Activated CD4-positive, alpha-beta T cell treated with anti-CD3 and anti-CD28 coated beads, Interleukin-2, Interleukin-6, amounts not matched to agents 100 ng/mL and 50 ng/mL, durations not matched to agents 16 hours and 8 hours (primary cell): ENCODE measurements around the gene TMEM255B.
"Not testable (repeated sequence)": the region's sequence is repeated elsewhere in the genome, so short reads cannot be mapped to it uniquely, and the experiment has no call there.

Experiments used
- DNase-seq: peaks from one replicate; pipeline ENCODE4 v3.0.0-alpha.2; 2020

Gene TMEM255B

DNA sequence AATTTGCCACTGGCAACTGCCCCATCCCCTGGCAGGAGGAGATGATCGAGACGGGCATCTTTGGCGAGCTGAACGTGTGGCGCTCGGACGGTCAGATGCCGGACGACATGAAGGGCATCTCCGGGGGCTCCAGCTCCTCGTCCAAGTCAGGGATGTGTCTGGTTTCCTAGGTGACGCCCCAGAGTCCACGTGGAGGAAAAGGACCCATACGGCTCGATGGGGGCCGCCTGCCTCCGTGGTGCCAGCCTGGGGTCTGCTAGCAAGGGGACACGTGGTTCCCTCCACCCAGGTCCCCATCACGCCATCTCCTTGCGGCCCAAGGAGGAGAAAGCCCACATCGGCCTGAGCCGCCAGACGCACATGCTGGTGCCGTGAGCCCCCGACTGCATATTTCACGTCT lies 23.8 kb upstream of the TMEM255B start:
- DNase-seq: no peak

DNA sequence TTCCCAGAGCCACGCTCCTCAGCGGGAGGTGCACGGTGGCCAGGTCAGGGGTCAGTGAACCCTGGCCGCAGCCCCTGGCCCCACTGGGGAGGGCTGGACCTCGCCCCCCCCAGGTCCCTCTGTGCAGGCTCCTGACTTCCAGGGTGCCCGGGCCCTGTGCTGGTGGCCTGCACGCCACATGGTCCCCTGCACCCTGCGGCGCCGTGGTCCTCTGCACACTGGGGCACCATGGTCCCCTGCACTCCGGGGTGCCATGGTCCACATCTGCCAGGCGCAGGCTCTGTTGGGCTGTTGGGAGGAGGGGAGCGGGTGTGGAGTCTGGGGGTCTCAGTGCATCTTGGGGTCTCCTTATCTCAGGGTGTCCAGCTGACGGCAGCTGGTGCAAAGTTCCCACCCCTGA lies 23.3 kb upstream of the TMEM255B start:
- DNase-seq: no peak

GRCh38 chr13:113736258-113736731 lies 22.7 kb upstream of the TMEM255B start:
- no peak for DNase-seq

DNA sequence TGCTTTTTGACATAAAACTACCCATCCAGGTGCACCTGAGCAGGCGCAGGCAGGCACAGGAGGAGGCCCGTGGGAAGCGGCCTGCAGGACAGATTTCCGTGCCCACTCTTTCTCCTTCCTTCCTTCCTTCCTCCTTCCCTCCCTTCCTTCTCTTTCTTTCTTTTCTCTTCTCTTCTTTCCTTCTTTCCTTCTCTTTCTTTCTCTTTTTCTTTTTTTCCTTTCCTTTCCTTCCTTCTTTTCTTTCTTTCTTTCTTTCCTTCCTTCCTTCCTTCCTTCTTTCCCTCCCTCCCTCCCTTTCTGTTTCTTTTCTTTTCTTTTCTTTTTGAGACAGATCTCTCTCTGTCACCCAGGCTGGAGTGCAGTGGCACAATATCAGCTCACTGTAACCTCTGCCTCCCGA lies 21.2 kb upstream of the TMEM255B start:
- no peak for DNase-seq

GRCh38 chr13:113739527-113740285 lies 19.3 kb upstream of the TMEM255B start:
- no peak for DNase-seq

- no peak for DNase-seq
Measured at GRCh38 chr13:113740286-113740556, 18.8 kb upstream of the TMEM255B start.

DNA sequence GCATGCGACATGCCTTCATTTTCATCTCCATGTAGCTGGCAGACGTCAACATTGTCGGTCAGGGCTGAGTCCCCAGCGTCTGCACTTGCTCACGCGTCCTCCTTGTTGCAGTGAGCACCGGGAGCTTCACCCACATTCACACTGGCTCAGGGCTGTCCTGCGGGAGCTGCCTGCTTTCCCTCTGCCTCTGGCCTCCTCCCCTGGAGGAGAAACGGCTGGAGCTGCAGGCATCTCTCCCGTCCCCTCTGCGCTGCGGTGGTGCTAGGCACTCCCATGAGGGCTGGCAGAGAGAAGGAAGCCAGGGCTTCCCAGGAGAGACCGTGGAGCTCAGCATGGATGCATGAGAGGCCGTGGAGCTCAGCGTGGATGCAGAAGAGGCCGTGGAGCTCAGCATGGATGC lies 18.4 kb upstream of the TMEM255B start:
- DNase-seq: no peak

DNA sequence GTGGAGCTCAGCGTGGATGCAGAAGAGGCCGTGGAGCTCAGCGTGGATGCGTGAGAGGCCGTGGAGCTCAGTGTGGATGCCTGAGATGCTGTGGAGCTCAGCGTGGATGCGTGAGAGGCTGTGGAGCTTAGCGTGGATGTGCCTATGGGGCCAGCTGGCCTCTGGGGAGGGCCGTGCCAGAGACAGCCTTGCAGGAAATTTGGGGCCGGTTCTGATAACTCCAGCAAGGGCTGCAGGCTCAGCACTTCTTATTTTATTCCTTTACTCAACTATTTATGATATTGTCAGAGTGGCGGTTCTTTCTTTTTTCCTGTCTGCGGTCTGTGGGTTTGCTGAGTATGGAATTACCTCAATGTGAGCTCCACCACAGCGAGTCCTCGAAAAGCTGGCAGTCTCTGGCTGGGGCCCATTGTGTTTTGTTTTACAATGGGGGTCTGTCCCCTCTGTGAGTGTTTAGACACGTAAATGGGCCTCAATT lies 17.8 kb upstream of the TMEM255B start:
- peak; percentile 35 for DNase-seq

DNA sequence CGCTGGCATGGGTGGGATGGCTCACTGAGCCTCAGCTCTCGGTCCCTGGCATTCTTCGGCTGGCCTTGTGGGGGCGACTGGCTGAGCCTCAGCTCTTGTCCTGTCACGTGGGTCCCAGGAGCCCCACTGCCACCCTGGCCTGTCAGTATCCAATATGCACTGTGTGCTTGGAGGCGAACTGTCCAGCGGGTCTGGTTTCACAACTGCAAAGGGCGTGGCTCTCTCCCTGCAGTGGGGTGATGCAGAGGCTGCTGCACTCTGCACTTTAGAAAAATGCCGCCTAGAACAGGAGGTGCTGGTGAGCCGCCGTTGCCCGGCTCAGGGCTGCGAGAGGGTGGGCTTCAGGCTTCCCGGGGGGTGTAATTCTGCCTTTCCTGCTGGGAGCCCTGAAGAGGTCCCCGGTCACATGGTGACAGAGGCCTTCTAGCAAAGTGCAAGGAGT lies 17.0 kb upstream of the TMEM255B start:
- peak; percentile 20 for DNase-seq

DNA sequence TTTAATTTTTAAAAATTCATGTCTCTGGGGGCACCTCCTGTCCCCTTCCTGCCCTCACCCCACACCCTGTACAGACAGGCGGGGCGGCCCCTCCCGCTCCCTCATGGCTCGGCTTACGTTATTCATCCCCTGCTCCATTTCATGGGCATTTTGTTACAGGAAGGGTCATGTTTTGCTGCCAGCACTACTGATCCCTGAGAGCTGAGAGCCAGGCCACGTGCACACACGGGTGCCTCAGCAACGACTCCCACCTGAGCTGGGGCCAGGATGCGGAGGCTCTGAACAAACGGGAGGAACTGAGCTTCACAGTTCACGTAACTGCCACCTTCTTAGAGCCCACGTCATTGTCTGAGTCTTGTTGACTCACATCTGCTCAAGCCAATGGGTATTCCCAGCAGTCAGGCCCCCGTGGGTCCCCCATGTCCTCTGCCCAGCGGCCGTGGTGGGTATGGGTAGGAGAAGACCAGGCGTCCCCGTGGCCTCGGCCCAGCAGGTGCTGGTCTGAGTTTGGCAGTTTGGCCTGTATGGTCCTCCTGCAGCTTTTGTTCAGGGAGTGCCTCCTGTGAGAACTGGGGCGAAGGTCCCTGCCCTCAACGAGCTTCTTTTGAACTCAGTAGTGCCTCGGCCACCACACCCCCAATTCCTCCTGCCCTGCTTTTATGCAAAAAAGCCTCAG lies 16.4 kb upstream of the TMEM255B start:
- DNase-seq: no peak

DNA sequence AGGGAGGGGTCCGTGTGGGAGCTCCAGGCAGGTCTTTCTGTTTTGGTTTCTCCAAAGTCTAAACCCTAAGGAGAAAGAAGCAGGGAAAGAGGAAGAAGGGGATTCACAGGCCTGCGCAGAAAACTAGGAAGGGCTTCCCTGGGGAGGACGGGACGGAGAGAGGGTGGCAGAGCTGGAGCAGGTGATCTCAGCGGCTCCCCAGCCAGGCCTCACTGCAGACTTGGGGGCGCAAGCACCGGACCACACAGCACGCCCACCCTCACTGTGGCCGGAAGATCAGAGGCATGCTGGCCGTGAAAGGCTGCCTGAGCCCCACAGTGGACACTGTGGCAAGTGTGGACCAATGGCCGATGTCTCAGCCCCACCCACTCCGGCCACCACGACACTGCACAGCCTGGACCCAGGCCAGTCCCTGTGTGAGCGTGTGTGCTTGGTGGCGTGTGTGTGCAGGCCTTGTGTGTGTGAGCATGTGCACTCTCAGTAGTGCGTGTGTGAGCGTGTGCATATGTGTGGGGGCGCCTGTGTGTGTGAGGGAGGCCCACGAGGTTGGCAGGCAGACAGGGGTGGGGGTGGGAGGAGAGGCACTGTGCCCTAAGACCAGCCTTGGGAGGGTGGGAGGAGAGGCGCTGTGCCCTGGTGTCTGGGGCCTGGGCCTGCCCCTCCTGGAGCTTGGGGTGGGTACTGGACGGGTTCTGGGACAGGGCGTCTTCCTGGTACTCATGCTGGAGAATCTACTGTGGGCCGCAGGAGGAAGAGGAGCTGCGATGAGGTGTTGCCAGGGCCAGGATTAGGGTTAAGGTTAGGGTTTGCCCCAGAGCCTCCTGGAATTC lies 15.4 kb upstream of the TMEM255B start:
- no peak for DNase-seq

GRCh38 chr13:113744197-113745000 lies 14.6 kb upstream of the TMEM255B start:
- DNase-seq: no peak

GRCh38 chr13:113745059-113745458 lies 14.0 kb upstream of the TMEM255B start:
- no peak for DNase-seq

DNA sequence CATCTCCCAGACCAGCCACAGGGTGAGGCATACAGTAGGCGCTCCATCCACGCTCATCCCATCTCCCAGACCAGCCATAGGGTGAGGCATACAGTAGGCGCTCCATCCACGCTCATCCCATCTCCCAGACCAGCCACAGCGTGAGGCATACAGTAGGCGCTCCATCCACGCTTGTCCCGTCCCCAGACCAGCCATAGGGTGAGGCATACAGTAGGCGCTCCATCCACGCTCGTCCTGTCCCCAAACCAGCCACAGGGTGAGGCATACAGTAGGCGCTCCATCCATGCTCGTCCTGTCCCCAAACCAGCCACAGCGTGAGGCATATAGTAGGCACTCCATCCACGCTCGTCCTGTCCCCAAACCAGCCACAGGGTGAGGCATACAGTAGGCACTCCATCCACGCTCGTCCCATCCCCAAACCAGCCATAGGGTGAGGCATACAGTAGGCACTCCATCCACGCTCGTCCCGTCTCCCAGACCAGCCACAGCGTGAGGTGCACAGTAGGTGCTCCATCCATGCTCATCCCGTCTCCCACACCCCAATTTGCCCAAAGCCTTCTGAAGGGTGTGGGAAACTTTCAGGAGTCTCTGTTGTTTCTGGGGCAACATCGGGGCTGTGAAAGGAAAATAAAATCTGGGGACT lies 13.4 kb upstream of the TMEM255B start:
- not testable (repeated sequence) for DNase-seq

GRCh38 chr13:113746143-113746525 lies 12.9 kb upstream of the TMEM255B start:
- DNase-seq: no peak

GRCh38 chr13:113746671-113747070 lies 12.4 kb upstream of the TMEM255B start:
- no peak for DNase-seq

- no peak for DNase-seq
Measured at GRCh38 chr13:113747291-113747833, 11.7 kb upstream of the TMEM255B start.

DNA sequence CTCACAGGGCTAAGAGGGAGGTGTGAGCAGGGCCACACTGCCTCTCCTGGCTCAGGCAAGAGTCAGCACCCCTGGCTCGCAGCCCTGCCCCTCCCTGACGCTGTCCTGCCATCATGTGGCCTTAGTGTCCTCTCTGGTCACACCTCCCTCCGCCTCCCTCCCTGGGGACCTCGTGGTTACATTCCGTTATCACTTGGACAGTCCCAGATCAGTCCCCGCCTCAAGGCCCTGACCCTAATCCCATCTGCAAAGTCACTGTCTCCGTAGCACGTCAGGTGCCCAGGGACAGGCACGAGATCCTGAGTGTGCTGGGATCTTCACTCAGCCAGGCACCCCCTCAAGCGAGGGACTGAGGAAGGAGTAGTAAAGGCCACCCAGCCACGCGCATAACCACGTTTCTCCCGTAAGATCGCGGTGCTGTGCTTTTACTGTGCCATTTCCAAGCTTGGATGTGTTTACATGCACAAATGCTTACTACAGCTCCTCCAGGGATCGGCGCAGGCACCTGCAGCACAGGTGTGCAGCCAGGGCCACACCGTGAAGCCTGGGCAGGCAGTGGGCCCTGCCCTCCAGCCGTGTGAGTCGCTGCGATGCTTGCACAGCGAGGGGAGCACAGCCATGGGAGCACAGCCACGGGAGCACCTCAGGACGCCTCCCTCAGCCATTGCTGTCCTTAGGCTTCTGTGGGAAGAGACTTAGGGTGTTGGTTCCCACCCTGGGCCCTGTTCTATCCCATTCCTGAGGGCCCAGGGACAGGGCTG lies 10.7 kb upstream of the TMEM255B start:
- no peak for DNase-seq

GRCh38 chr13:113748862-113749451 lies 10.1 kb upstream of the TMEM255B start:
- DNase-seq: no peak

DNA sequence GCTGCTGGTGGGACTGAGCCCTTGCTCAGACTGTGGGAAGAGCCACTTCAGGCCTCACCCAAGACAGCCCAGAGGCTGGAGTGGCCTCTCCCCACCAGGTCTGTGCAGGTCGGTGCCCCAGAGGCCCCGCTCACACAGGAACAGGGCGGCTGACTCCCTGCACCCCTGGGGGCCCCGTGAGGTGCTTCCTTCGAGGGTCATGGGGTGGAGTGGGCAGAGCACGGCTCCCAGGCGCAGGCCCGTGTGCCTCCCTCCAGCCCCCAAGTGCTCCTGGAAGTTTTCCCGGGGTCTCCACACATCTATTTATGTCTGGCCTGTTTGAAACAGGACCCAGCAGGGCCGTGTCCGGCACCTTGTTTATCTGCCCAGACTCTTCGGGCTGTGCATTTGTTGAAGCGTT lies 9.5 kb upstream of the TMEM255B start:
- no peak for DNase-seq

DNA sequence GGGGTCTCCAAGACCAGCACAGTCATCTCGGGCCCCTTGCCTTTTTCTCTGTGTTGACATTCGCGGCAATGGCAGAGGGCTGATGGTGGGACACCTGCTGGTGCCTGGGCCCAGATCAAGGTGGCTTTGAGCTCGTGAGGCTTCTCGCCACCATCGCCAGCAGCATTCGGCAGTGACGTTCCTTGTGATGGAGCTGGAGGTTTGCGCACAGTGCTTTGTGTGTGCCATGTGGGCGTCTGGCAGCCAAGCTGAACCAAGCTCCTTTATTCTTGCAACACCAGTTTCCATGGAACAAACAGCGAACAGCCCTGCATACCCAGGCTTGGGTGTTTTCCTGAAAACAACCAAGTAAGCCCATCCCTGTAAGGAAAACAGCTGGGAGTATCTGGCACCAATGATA lies 9.1 kb upstream of the TMEM255B start:
- no peak for DNase-seq
